AG08395 (cell line): ENCODE results near the gene BFSP1.

Experiments used
- DNase-seq: peaks from one replicate; pipeline ENCODE4 v3.0.0; 2012; ENCODE audit warnings: mixed read lengths, low spot score

Gene BFSP1

DNA sequence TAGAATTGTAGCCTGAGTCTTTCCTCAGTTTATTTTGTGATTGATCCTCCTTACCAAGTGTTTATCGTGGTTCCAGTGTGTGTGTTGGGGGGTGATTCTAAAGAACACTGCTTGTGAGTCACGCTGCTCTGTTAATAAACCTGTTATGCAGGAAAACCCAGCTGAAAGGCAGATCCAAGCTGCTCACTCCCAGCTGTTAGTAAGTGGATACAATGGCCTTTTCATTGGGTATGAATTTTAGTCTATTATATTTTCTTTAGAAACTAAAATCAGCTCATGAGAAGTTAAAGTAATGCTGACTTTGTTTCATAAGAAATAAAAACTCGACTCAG is 26.5 kb upstream of the BFSP1 start:
- peak; percentile 57 for DNase-seq

DNA sequence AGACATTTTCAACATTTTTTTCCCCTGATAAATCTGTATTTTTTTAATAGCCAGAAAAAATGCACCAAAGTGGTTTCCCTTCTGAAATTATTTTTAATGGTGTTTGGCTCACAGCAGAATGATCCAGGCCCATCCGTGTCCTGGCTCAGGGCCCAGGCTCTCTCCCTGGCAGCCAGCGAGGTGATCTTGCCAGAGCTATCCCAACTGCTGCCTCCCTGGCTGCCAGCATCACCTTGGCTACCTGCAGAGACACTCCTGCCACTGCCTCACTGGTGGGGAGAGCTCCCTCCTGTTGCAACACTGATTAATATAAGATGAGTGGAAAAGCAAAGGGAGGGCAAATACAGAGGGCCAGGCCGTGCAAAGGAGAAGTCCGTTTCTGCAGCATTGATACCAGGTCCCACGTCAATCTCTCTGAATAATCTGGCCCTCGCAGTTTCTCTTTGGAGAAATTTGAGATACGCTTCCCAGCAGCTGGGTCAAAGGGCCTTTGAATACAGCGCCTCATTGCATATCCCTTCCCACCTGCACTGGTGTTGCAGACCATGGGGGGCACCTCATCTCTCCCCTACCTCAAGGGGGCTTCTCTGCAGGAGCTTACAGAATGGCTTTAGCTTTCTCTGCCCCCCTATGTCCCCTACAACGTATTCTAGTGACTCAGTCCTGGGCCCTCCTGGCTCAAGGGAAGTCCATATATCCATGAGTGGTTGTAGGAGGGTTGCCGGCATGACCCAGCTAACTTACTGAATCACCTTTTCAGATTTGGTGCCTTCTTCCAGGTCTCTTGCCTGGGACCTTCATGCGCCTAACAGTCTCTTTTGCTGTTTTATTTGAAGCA is 25.9 kb upstream of the BFSP1 start:
- peak; percentile 70 for DNase-seq

DNA sequence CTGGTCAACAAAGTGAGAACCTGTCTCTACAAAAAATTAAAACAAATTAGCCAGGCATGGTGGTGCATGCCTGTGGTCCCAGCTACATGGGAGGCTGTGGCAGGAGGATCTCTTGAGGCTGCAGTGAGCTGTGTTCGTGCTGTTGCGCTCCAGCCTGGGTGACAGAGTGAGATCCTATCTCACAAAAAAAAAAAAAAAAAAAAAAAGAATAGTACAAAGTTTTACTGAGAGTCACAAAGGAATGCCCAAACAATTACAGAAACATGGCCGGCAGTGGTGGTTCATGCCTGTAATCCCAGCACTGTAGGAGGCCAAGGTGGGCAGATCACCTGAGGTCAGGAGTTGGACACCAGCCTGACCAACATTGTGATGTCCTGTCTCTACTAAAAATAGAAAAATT is 23.9 kb upstream of the BFSP1 start:
- DNase-seq, result no peak

DNA sequence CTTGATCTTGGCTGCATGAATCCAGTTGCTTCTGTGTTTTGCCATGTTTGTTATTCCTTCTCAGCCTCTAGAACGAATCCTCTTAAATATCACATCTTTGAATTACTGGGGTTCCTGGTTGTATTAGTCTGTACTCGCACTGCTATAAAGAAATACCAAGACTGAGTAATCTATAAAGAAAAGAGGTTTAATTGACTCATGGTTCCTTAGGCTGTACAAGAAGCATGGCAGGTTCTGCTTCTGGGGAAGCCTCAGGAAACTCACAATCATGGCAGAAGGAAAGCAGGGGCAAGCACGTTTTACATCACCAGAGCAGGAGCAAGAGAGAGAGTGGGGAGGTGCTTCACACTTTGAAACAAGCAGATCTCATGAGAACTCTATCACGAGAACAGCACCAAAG is 18.0 kb upstream of the BFSP1 start:
- no peak for DNase-seq

DNA sequence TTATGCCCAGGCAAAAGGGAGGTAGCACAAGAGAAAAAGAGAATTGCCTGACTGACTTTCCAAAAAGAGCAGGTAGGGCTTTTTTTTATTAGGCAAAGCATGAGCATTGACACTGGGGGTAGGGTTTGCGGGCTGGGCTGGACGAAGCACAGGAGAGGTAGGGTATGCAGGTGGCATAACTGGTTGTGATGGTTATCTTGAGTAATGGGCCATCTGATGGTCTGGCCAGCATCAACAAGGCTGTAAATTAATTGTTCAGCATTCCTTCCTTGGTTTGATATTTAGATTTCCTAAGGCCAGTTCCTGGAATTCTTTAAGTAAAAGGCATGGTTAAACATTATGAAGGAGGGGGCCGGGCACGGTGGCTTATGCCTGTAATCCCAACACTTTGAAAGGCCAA is 13.9 kb upstream of the BFSP1 start:
- no peak for DNase-seq

DNA sequence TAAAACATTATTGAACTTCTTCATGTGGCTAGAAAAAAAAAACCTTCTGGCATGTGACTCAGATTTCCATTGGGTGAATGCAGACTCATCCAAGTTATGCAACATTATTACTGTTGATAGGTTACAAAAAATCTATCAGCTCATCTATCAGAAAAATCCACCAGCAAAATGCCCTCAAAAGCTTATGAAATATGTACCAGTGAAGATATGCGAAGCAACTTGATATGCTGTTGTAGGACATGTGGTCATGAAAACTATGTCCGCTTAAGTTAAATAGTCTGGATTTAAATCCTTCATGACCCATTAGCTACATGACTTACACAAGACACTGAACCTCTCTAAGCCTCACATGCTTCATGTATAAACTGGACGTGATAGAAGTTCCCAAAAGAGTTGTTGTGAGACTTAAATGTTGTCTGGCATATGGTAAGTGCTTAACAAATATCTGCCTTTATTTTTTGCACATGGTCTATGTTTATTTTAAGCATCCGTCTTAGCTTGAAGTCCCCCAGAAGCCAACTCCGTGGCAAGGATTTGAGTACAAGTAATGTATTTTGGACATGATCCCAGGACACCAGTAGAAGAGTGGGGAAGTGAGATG is 12.5 kb upstream of the BFSP1 start:
- DNase-seq, result peak; percentile 35

DNA sequence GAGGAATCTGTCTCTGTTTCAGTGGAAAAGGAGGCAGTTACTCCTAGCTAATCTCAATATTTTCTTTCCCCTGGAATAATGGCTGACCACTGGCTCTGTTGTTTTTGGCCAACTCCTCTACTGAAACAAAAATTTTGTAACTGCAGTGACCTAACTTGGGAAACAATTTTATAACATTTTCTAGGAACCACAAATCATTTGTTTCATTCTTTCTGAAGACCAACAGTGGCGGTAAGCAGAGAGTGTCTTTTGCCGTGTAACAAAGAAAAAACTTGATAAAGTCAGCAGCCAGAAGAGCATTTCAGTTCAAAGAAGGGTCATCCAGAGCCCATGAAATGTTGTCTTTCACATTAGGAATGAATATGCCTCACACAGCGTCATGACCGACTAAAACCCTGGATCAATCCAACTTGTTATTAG is 11.8 kb upstream of the BFSP1 start:
- DNase-seq, result peak; percentile 71

DNA sequence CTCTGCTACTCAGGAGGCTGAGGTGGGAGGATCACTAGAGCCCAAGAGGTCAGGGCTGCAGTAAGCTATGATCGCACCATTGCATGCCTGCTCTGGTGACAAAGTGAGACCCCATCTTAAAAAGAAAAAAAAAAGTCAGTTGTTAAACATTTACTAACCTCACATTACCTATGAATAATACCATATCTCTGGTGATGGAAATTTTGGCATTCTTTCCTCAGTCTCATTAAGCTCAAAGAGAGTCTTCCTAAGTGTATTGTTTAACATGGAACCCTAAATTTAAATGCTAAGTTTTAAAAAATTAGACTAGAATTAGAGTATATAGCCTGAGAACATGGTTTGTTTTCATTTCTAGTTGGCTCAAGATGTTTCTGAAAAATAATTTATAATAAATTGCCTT is 11.3 kb upstream of the BFSP1 start:
- no peak for DNase-seq

DNA sequence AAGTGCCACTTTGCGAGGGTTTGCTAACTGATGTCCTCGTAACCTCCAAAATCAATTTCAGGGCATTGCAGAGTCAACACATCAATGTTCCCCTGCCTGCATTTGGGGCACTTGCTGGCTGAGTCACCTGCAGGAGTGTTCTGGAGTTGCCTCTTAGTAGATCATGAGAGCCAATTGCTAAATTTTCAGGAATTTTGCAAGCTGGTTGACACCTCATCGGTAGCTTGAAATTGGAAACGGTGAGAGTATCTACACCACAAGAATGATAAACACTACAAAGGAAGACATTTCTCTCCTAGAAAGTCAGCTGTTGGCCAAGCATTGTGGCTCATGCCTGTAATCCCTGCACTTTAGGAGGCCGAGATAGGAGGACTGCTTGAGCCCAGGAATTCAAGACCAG is 10.8 kb upstream of the BFSP1 start:
- DNase-seq, result peak; percentile 68

DNA sequence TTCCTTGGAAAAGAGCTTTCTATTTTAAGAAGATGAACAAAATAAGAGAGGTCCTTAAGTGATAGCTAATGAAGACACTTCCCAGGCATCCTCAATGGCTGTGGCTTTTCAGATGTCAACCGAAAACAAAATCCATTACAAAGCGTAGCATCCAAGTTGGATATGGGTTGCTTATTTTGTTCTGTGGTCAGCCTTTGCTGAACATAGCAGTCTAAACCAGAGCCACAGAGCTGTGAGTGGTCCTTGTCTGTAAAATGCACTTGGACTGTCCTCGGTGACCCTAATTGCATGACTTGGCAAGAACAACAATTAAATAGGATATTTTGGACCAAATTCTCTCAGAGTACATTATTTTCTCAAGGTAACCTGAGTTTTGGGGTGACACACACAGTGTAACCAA is 10.4 kb upstream of the BFSP1 start:
- DNase-seq, result no peak

DNA sequence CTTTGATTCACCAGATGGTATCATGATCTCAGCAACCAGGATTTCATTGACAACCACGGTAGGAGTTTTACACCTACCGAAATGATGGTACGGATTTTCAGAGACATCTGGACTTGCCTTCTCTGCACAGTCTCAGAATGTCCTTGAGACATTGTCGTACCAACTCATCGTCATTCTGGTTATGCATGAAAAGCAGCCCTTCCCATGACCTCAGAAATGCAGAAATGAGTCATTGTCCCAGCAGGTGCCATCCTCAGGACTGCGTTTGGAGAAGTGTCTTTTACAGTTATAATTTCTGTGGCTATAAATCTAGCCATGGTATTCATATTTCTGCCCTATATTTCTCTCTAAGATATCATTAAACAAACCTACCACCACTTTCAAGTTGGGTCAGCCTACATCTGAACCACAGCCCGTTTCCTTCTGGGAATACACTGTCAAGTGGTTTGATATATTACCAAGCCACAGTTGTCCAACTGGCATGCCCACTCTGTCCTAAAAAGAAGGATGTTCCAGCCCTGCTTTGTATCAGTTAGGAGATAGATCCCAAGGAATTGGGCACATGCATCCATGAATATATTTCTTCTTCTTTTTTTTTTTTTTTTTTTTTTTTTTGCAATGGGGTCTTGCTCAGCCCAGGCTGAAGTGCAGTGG is 7.5 kb upstream of the BFSP1 start:
- DNase-seq, result no peak

DNA sequence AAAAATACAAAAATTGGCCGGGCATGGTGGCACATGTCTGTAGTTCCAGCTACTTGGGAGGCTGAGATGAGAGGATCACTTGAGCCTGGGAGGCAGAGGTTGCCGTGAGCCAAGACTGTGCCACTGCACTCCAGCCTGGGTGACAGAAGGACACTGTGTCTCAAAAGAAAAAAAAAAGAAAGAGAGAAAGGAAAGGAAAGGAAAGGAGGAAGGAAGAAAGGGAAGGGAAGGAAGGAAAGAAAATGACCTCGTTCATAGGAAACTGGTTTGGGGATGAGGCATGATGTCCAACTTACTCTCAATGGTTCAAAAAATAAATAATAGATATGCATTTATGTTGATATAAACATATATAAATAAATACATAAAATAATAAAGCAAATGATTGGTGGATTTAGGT is 6.8 kb upstream of the BFSP1 start:
- DNase-seq, result no peak

DNA sequence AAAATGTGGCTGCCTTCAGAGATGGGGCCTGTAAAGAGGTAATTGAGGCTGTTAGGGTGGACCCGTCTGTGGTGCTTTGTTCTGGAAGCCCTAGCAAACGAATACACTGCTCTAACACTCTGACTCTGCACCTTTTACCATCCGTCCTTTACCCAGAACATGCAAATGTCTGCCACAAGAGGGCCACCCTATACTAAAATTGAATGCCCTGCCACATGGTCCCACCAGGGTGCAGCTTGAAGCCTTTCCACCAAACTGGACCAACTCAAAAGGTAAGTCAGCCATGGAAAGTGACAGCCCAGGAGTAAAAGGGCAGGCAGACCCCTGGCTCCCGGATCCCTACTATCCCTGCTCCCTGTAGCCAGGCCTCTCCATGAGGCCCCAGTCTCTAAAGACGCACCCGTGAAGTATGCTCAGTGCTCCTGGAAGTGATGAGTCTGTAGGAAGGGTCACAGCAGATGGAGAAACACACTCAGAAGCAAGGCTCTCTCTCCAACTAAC is 5.8 kb upstream of the BFSP1 start:
- DNase-seq, result peak; percentile 90

DNA sequence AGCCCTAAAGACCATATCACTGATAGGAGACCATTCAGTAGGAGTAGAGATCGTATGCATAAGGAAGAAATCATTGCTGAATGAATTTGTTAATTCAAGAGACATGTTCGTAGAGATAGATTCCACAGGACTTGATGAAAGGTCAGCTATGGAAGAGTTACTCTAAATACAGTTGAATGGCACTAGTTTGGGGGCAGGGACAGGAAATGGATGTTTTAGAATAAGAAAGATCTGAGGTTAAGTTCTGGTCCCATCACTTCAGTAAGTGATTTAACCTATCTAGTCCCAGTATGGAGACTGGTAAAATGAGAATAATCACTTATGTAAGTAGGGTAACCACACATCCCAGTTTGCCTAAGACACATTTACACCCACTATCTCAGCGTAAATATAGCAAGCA is 2.9 kb upstream of the BFSP1 start:
- no peak for DNase-seq

DNA sequence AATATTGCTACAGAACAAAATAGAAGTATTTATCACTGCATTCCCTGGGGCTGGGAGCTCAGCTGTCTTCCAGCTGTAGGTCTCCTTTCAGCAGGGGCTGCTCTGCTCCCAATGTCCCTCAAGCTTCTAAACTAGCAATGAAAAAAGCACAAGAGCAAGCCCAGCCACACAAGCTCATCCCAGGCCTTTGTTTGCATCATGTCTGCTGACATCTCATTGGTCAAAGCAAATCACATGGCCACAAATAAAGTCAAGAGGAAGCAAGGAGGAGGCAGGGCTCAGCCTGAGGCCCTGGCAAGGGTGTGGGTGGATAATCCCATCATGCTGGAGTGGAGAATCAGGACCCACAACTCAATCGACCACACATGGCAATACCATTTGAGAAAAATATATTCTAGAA is 2.2 kb upstream of the BFSP1 start:
- DNase-seq, result peak; percentile 60

DNA sequence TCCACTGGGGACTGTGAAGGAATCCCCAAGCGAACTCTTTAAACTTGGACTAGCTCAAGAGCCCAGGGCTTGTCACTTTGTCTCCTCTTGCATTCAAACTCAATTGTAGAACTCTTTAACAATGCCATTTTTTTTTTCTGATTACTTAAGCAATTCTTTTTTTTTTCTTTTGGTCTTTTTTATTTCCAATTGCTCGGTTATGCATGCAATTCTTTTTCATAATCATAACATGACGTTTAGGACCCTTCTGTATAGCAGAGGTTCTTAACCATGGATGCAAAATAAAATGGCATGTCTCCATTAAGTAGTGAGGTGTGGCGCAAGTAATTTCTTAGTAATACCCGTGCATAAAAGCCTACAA is 466 bp upstream of the BFSP1 start:
- no peak for DNase-seq

DNA sequence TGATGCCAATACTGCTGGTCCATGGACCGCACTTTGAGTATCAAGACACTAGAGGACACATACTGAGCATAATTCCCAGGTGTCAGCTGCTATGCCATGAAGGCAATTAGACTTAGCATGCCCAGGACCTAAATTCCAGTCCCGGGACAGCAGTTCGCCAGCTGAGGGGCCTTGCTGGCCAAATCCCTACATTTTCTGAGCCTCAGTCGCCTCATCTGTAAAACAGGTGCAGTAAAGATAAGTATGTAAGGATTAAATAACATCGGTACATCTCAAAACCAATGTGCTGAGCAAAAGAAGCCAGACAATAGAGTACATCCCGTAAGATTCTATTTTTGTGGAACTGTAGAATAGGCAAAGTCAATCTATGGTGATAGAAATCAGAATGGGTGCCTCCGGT is 1.0 kb downstream of the BFSP1 start:
- no peak for DNase-seq

DNA sequence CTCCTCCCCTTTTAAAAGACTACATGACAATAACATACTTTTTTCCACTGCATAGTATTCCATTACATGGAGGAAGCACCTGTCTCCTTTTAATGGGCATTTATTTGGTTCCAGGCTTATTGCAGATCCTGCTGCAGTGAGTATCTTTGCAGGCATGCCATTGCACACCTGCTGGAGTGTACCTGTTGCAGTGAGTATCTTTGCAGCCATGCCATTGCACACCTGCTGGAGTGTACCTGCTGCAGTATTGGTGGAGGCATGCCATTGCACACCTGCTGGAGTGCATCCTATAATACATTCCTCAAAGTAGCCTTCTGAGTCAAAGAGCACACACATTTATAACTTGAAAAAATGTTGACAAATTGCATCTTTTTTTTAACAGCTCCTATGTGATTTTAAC is 1.6 kb downstream of the BFSP1 start:
- no peak for DNase-seq

DNA sequence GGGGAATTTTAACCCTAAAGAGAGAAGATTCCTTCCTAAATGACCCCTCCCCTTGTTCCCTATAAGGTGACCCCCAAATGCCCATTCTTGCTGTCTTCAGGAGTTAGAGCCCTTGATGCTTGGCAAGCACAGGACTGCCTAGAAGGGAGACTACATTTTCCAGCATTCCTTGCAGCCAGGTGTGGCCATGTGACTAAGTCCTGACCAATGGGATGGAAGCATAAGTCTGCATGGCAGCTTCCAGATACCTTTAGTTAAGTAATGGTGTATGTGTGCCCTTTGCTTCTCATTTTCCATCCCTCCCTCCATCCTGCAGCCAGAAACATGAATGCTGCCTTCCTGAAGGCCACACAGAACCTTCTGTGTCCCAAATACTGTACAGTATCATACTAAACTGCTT is 5.5 kb downstream of the BFSP1 start:
- DNase-seq, result no peak

DNA sequence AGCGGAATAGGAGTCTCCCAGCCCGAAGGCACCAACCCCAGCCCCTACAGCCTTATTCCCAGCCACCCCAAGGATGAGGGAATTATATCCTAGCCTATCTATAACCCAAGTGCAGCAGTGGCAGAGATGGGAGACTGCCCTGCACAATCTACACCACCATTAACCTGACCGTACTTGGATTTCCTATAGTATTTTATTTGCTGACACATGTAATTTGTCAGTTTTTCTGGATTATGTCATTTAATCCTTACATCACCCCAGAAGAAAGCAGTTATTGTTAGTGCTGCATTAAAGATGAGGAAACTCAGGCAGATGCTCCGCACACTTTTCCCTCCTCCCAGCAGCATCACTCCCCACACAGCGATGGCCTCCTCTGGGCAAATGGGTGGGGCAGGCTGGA is 6.0 kb downstream of the BFSP1 start:
- no peak for DNase-seq

DNA sequence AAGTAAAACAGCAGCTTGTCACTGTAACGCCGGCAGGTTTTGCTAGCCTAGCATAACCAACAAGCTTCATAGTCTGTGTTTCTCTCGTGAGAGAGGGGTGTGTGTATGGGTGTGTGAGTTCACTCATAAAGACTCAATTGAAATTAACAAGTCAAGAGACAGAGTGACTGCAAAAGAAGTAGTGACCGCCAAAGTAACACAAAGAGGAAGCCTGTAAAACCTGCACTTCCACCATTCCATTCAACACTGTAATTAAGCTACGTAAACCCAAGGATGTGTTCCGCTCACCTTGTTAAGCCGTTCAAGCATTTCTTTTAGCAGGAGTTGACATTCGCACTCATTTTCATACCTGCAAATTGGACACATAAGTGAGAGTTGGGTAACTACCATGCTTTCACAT is 6.6 kb downstream of the BFSP1 start:
- DNase-seq, result no peak

DNA sequence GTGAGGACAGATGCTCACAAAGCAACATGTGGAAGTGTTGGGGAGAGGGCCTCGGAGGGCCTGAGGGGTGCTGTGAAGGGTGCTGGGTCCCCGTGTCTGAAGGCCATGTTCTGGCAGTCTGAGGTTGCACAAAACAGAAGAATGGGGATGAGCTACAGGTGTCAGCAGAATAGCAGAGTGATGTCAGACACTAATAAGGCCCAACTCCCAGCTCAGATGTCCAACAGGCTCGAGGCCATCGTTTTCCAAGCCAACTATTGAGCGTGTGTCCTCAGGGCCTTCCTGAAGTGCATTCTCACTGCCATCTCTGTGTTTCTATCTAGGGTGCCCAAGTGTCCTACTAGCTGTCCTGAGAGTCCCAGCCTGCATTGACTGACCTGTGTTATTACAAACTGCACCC is 7.9 kb downstream of the BFSP1 start:
- DNase-seq, result no peak

DNA sequence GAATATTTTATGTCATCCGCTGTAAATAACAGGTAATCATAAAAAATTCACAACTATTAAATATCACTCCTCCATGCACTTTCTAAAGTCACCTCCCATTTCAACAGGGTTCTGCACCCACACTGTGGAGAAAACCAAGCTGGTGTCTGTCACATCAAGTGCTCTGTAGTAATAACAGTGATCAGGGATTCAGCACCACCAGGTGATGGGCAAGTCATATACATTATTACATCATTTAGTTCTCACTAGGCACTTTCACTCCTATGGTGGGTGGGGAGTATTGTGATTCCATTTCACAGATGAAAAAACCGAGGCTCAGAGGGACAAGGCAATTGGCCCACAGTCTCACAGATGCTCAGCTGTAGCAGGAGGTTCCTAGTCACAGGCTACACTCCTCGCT is 8.7 kb downstream of the BFSP1 start:
- DNase-seq, result no peak

DNA sequence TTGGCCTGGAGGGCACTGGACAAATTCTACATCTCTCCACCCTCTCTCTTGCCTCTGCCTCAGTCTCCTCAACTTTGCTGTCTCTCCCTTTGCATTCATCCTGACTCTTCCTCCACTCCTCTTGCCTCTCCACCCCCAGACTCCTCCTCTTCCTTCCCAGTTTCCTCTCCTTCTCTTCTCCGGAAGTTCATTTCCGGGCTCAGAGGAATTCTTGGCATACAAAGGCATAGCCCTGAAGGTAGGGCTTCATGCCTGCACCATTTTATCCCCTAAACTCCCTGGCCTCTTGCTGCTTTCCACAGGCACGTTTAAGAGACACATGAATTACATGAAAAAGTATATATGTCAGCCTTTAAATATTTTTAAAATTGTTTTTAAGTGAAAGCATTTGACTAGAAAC is 10.6 kb downstream of the BFSP1 start:
- DNase-seq, result no peak
